Lower lobe of right lung (tissue), 2 donors: ENCODE results near the gene FRRS1L. TPM values are rescaled to one million over a fixed set of nuclear protein-coding genes. Genes with fewer than 3 reads are reported as not detected.
A peak's percentile ranks its signal among the peaks of the same experiment; 100 is the strongest.

ENCODE experiments used
- ATAC-seq, 2 donors: fragments of 200-7000 bp; cut with Tn5 transposase; one replicate each; pipeline ENCODE4 v1.9.1; 2020 to 2022; ENCODE audit warnings: mild to moderate bottlenecking in 2 of 2, moderate library complexity in 2 of 2
- DNase-seq: peaks from one replicate; pipeline ENCODE4 v3.0.0-alpha.2; 2020
- H3K27ac ChIP-seq: fragments of 200-600 bp; one replicate; pipeline ENCODE4 v1.8.0; 2022
- H3K27me3 ChIP-seq: fragments of 200-600 bp; one replicate; pipeline ENCODE4 v1.8.0; 2022; ENCODE audit warnings: low read depth
- H3K36me3 ChIP-seq: fragments of 200-600 bp; one replicate; pipeline ENCODE4 v1.8.0; 2022; ENCODE audit warnings: mild to moderate bottlenecking
- H3K4me1 ChIP-seq: fragments of 200-600 bp; one replicate; pipeline ENCODE4 v1.8.0; 2022
- H3K4me3 ChIP-seq: fragments of 200-600 bp; one replicate; pipeline ENCODE4 v1.8.0; 2022; ENCODE audit warnings: mild to moderate bottlenecking
- H3K9me3 ChIP-seq: fragments of 200-600 bp; one replicate; pipeline ENCODE4 v1.8.0; 2022
- intact Hi-C: fragments of 100-400 bp; cut with DNase I; formaldehyde crosslinking; loops from one replicate; pipeline ENCODE4 v1.11.0; 2022
- total RNA-seq: library from RNA; stranded (reverse); fragmentation: NEBNext Ultra II Directional; extraction: Animal tissue kit (Norgen Biotek cat#: 25700); gene quantifications from one replicate; pipeline ENCODE4 v1.2.1, GENCODE V29; 2021
- TF ChIP-seq, protein P1 (sequence below): fragments of 200-600 bp; IDR thresholded peaks from one replicate; pipeline ENCODE4 v1.8.0; 2022; ENCODE audit warnings: antibody characterized with exemption, mild to moderate bottlenecking
- donor health status: DM: no; HTN: yes; CAD: no; lungs with severe emphysema.

The FRRS1L gene
- total RNA-seq, 1 donor from 2014 or later, result 0.06 TPM

DNA sequence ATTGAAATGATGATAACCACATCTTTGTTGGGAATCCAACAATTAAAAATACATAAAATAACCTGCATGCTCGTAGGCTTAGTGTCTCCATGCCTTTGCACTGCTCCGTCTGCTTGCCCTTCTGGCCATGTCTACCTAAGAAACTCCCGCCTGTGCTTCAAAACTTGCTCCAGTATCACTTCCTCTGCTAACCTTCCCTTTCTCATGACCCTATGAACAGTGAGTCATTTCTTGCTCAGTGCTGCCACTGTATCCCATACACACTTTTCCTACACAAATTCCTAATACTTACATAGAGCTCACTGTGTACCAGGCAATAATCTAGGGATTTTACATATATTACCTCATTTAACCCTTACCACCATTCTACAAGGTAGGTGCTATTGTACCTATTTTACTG lies 80.8 kb downstream of the FRRS1L start:
- DNase-seq, result no peak
- ATAC-seq, result peak; percentile 39 to 60
- no peak overlapping the region for H3K27ac ChIP-seq

DNA sequence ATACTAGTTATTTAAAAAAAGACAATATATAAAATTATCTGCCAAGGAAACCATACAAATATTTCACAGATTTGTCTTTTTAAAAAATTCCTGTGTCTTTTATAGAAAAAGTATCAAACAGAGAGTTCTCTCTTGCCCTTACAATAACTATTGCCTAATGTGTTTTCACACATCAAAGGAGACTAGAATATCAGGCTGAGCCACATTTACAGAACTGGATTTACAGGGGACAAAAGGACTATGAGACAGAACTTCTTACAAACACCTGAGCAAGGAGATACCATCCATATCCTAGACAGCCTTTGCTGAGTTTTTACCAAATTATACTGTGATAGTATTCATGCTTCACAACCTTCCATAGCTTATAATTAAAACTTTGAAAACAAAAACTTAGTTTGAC lies 81.5 kb downstream of the FRRS1L start:
- TF ChIP-seq, protein P1, sequence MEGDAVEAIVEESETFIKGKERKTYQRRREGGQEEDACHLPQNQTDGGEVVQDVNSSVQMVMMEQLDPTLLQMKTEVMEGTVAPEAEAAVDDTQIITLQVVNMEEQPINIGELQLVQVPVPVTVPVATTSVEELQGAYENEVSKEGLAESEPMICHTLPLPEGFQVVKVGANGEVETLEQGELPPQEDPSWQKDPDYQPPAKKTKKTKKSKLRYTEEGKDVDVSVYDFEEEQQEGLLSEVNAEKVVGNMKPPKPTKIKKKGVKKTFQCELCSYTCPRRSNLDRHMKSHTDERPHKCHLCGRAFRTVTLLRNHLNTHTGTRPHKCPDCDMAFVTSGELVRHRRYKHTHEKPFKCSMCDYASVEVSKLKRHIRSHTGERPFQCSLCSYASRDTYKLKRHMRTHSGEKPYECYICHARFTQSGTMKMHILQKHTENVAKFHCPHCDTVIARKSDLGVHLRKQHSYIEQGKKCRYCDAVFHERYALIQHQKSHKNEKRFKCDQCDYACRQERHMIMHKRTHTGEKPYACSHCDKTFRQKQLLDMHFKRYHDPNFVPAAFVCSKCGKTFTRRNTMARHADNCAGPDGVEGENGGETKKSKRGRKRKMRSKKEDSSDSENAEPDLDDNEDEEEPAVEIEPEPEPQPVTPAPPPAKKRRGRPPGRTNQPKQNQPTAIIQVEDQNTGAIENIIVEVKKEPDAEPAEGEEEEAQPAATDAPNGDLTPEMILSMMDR, result no peak
- Histone ChIP-seq H3K36me3 (peaks cover 80% of the 10 kb centered on the region), H3K4me1 (no peaks in the 10 kb centered on the region), H3K27me3 (no peaks in the 10 kb centered on the region), H3K4me3 (no peak overlapping the region), H3K27ac (no peak overlapping the region), H3K9me3 (no peaks in the 10 kb centered on the region)
- intact Hi-C loops, result no loop called here
- DNase-seq, result no peak
- no peak for ATAC-seq

More for the DNA sequence above, 80.8 kb downstream of the FRRS1L start:
- H3K4me3 ChIP-seq, result no peak overlapping the region
- TF ChIP-seq, protein P1, result no peak
- no peaks in the 10 kb centered on the region for H3K4me1 ChIP-seq
- peaks cover 80% of the 10 kb centered on the region for H3K36me3 ChIP-seq
- no peaks in the 10 kb centered on the region for H3K27me3 ChIP-seq
- intact Hi-C loops, result no loop called here
- no peaks in the 10 kb centered on the region for H3K9me3 ChIP-seq

DNA sequence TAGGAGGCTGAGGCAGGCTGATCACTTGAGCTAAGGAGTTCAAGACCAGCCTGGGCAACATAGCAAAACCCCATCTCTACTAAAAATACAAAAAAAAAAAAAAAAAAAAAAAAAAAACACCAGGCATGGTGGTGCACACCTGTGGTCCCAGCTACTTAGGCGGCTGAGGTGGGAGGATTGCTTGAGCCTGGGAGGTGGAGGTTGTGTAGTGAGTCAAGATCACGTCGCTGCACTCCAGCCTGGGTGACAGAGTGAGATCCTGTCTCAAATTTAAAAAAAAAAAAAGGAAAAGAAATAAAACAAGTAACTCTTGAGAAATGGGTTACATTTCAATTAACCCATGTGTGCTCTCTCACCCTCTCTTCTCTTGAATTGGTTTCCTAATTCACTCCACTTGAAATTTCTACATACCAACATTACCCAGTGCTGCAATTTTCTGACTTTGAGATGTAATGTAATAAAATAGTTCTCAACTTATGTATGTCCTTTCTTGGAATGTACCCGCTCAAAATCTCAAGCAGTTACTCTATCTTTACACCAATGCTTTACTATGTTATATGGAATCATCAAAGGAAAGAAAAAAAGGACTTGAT lies 83.1 kb downstream of the FRRS1L start:
- no peaks in the 10 kb centered on the region for H3K9me3 ChIP-seq
- TF ChIP-seq, protein P1, result no peak
- ATAC-seq (peak; percentile 49 to 67), DNase-seq (peak; percentile 54)
- no peak overlapping the region for H3K27ac ChIP-seq
- H3K4me3 ChIP-seq, result no peak overlapping the region
- H3K27me3 ChIP-seq, result no peaks in the 10 kb centered on the region
- peaks cover 78% of the 10 kb centered on the region for H3K36me3 ChIP-seq
- no peaks in the 10 kb centered on the region for H3K4me1 ChIP-seq
- intact Hi-C loops, result no loop called here

DNA sequence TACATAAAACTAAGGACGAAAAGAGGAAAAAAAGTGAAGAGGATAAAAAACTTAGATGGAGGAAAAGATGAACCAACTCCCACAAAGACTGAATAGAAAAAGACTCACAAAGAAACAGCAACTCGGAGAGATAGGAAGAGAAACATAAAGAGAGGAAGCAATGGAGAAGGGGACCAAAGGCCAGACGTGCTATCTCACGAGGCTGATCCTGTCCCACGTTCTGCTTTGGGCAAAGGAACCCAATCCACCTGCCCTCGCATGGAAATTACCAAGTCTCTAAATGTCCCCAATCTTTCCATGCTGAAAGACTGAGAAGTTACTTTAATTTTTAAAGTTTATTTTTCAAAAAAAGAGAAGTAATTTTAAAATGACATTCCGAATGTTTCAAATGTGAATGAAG lies 83.9 kb downstream of the FRRS1L start:
- TF ChIP-seq, protein P1, result no peak
- Histone ChIP-seq H3K4me3 (no peak overlapping the region), H3K27me3 (no peaks in the 10 kb centered on the region), H3K27ac (no peak overlapping the region), H3K9me3 (no peaks in the 10 kb centered on the region), H3K4me1 (no peaks in the 10 kb centered on the region), H3K36me3 (peaks cover 78% of the 10 kb centered on the region)
- no peak for DNase-seq
- no peak for ATAC-seq
- intact Hi-C loops, result no loop called here

DNA sequence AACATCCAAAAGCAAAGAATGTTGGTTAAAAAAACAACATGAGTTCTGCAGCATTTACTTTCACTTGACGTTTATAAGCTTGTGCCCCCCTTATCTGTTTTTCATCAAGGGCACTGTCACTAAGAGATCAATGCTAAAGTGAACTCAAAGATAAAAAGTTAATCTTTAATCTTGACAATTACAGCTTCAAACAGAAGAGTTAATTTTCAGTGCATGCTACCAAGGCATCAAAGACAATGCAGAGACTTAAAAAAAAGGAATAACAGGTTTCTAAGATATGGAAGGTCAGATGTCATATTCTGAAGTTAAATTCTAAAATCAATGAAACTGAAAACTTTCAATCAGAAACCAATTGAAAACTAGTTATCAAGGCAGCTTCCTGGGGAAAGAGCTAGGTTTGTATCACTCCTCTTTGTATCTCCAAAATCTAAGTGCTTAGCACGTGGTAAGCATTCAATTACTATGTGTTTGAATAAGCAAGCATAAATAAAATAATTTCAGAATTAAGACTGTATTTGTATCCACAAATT lies 84.9 kb downstream of the FRRS1L start:
- no peak for ATAC-seq

More for the DNA sequence above, 84.9 kb downstream of the FRRS1L start:
- no peak for DNase-seq
- no peaks in the 10 kb centered on the region for H3K27me3 ChIP-seq
- H3K9me3 ChIP-seq, result no peaks in the 10 kb centered on the region
- no peaks in the 10 kb centered on the region for H3K4me1 ChIP-seq
- no peak overlapping the region for H3K27ac ChIP-seq
- no peak overlapping the region for H3K4me3 ChIP-seq
- TF ChIP-seq, protein P1, result no peak
- H3K36me3 ChIP-seq, result peaks cover 69% of the 10 kb centered on the region
- intact Hi-C loops, result no loop called here

Other genes with a start within 250 kb of the FRRS1L start
- 25.3 TPM for gene ELP1, start 233.1 kb downstream of the FRRS1L start, total RNA-seq
- 16.5 TPM for gene ABITRAM, start 232.8 kb downstream of the FRRS1L start, total RNA-seq
- gene CTNNAL1, start 153.8 kb downstream of the FRRS1L start, total RNA-seq, result 35.2 TPM
- 85.7 TPM for gene TMEM245, start 47.3 kb downstream of the FRRS1L start, total RNA-seq
- gene EPB41L4B, start 153.8 kb upstream of the FRRS1L start, total RNA-seq, result 12.1 TPM